GM19372 (cell line): ENCODE measurements around the gene S100PBP.

Source experiments
- ATAC-seq: cut with Tn5 transposase; IDR thresholded peaks from one replicate; pipeline ENCODE4 v1.9.1; 2021; ENCODE audit warnings: mild to moderate bottlenecking, low read depth, moderate library complexity; ENCODE audit not compliant: unreplicated experiment

Gene S100PBP

GRCh38 chr1:32884726-32885125 lies 67.3 kb downstream of the S100PBP start:
- ATAC-seq, result no peak

- ATAC-seq, result no peak
Observed at GRCh38 chr1:32885676-32886003, 68.2 kb downstream of the S100PBP start.

- ATAC-seq, result no peak
Observed at GRCh38 chr1:32886004-32886827, 68.8 kb downstream of the S100PBP start, which contains the start of gene HPCA. HPCA (plus strand) TSS chr1:32886491; CDS start chr1:32888899, 2,408 bp downstream.

GRCh38 chr1:32886828-32887414 lies 69.5 kb downstream of the S100PBP start:
- no peak for ATAC-seq

- ATAC-seq, result no peak
Observed at GRCh38 chr1:32887623-32888022, 70.2 kb downstream of the S100PBP start.

GRCh38 chr1:32888134-32888533 lies 70.7 kb downstream of the S100PBP start:
- no peak for ATAC-seq

- no peak for ATAC-seq
Observed at GRCh38 chr1:32888677-32889420, 71.4 kb downstream of the S100PBP start.

- ATAC-seq, result no peak
Observed at GRCh38 chr1:32889731-32890278, 72.4 kb downstream of the S100PBP start.

GRCh38 chr1:32890516-32891240 lies 73.2 kb downstream of the S100PBP start:
- ATAC-seq, result no peak

GRCh38 chr1:32891241-32891570 lies 73.8 kb downstream of the S100PBP start:
- ATAC-seq, result no peak

GRCh38 chr1:32891630-32892029 lies 74.2 kb downstream of the S100PBP start:
- no peak for ATAC-seq

- no peak for ATAC-seq
Observed at GRCh38 chr1:32892368-32893197, 75.1 kb downstream of the S100PBP start.

GRCh38 chr1:32893198-32894018 lies 76.0 kb downstream of the S100PBP start:
- no peak for ATAC-seq

- ATAC-seq, result no peak
Observed at GRCh38 chr1:32894019-32894600, 76.7 kb downstream of the S100PBP start.

- ATAC-seq, result no peak
Observed at GRCh38 chr1:32894681-32895080, 77.2 kb downstream of the S100PBP start.

- no peak for ATAC-seq
Observed at GRCh38 chr1:32895325-32896215, 78.1 kb downstream of the S100PBP start.

GRCh38 chr1:32896451-32896850 lies 79.0 kb downstream of the S100PBP start:
- no peak for ATAC-seq
